Endothelial cell of umbilical vein (primary cell): Measurements from ENCODE around the gene RASGRF1. TPM values are rescaled to one million over a fixed set of nuclear protein-coding genes. Genes with fewer than 3 reads are reported as not detected.

Experiments used
- BruUV-seq: library from RNA; stranded (reverse); fragments of 400-500 nt; replicated peaks from 2 replicates; lab custom pipeline; 2021; lab: Mats Ljungman, UMichigan
- CTCF ChIA-PET: fragments of 300-600, 350-600 bp; sonication (Branson Sonifier 250); formaldehyde crosslinking; loops from one replicate; lab custom pipeline; 2021; ENCODE audit warnings: antibody characterized with exemption, inconsistent platforms; lab: Charles Lee
- POLR2A ChIA-PET: fragments of 300-600, 350-600 bp; sonication (Branson Sonifier 250); formaldehyde crosslinking; loops from one replicate; lab custom pipeline; 2021; ENCODE audit warnings: antibody characterized with exemption, inconsistent platforms; lab: Charles Lee
- DNase-seq: peaks from one replicate; pipeline ENCODE4 v3.0.0-alpha.2; 2011; ENCODE audit warnings: low read depth, low spot score
- FAIRE-seq: peaks from 2 replicates; lab custom pipeline; 2011; peaks lifted over from hg19 to GRCh38; lab: Jason Lieb, UNC
- H2AFZ ChIP-seq: 2 replicates; pipeline ENCODE4 v1.6.0; 2012; ENCODE audit warnings: low read depth, low read length, control low read depth, inconsistent platforms
- H3K27ac ChIP-seq: 2 replicates; pipeline ENCODE4 v1.5.1; 2011; ENCODE audit warnings: low read depth, mild to moderate bottlenecking, control low read depth, low read length, moderate library complexity; ENCODE audit not compliant: insufficient read depth
- H3K27me3 ChIP-seq, 2 experiments: 2 replicates each; pipeline versions ENCODE4 v1.6.0 to v1.6.1; 2011; ENCODE audit warnings: low read length in 2 of 2, mixed read lengths in 1 of 2; ENCODE audit not compliant: control insufficient read depth in 2 of 2, insufficient read depth in 2 of 2
- H3K36me3 ChIP-seq, 2 experiments: 2 replicates in 1 of 2; 3 replicates in 1 of 2; pipeline ENCODE4 v1.5.1; 2011; ENCODE audit warnings: low read length in 2 of 2, mild to moderate bottlenecking in 1 of 2, moderate library complexity in 1 of 2; ENCODE audit not compliant: control insufficient read depth in 2 of 2, insufficient read depth in 2 of 2; ENCODE audit errors: extremely low read depth in 1 of 2
- H3K4me1 ChIP-seq: 3 replicates; pipeline ENCODE4 v1.5.1; 2011; ENCODE audit warnings: mild to moderate bottlenecking, low read length; ENCODE audit not compliant: control insufficient read depth, insufficient read depth; ENCODE audit errors: extremely low read depth
- H3K4me2 ChIP-seq: 2 replicates; pipeline ENCODE4 v1.6.1; 2011; ENCODE audit warnings: low read length, control low read depth, mixed read lengths; ENCODE audit not compliant: insufficient read depth
- H3K4me3 ChIP-seq, 3 experiments: fragments of 200-600 bp in 1 of 3; sonication (generic), shearing (Covaris generic) in 1 of 3; replicated peaks in 1 of 3; 2 replicates each; pipeline ENCODE4 v1.5.1; 2011 to 2016; ENCODE audit warnings: control low read depth in 3 of 3, low read length in 3 of 3, mild to moderate bottlenecking in 2 of 3, inconsistent platforms in 1 of 3, low read depth in 1 of 3, moderate library complexity in 1 of 3; ENCODE audit not compliant: insufficient read depth in 1 of 3
- H3K79me2 ChIP-seq: 2 replicates; pipeline ENCODE4 v1.6.0; 2012; ENCODE audit warnings: low read length, inconsistent platforms; ENCODE audit not compliant: control insufficient read depth, insufficient read depth
- H3K9ac ChIP-seq: replicated peaks from 2 replicates; pipeline ENCODE3; 2011; ENCODE audit warnings: low read length, control low read depth; ENCODE audit not compliant: insufficient read depth; ENCODE audit errors: extremely low read depth
- H3K9me1 ChIP-seq: replicated peaks from 3 replicates; pipeline ENCODE4 v1.6.0; 2011; ENCODE audit warnings: mild to moderate bottlenecking, low read length; ENCODE audit not compliant: control insufficient read depth, insufficient read depth; ENCODE audit errors: extremely low read depth
- H3K9me3 ChIP-seq: replicated peaks from 2 replicates; pipeline ENCODE4 v1.5.1; 2012; ENCODE audit warnings: low read length, inconsistent platforms; ENCODE audit not compliant: control insufficient read depth, insufficient read depth
- H4K20me1 ChIP-seq: replicated peaks from 2 replicates; pipeline ENCODE3; 2011; ENCODE audit warnings: mild to moderate bottlenecking, low read length; ENCODE audit not compliant: control insufficient read depth, insufficient read depth; ENCODE audit errors: extremely low read depth
- EZH2 ChIP-seq: IDR thresholded peaks from 2 replicates; pipeline ENCODE4 v1.6.1; 2012; ENCODE audit warnings: borderline replicate concordance, low read depth, mild to moderate bottlenecking, moderate library complexity, low read length, inconsistent platforms; ENCODE audit not compliant: severe bottlenecking
- GATA2 ChIP-seq: IDR thresholded peaks from 2 replicates; pipeline ENCODE4 v1.7.0; 2011; ENCODE audit warnings: low read depth, mild to moderate bottlenecking, moderate library complexity, mixed read lengths, low read length; ENCODE audit not compliant: insufficient read length, insufficient read depth
- JUN ChIP-seq: IDR thresholded peaks from 2 replicates; pipeline ENCODE4 v1.6.1; 2011; ENCODE audit warnings: borderline replicate concordance, low read depth; ENCODE audit not compliant: insufficient read length, insufficient read depth
- MAX ChIP-seq: IDR thresholded peaks from 2 replicates; pipeline ENCODE4 v1.6.1; 2011; ENCODE audit not compliant: insufficient read depth, insufficient read length
- MYC ChIP-seq: IDR thresholded peaks from one replicate; pipeline ENCODE4 v1.6.1; 2011; ENCODE audit warnings: mild to moderate bottlenecking, low read depth, low read length
- POLR2A ChIP-seq: IDR thresholded peaks from 2 replicates; pipeline ENCODE4 v1.6.1; 2012; ENCODE audit warnings: low read depth, mild to moderate bottlenecking, control low read depth, low read length
- POLR2AphosphoS5 ChIP-seq: IDR thresholded peaks from 2 replicates; pipeline ENCODE4 v1.6.1; 2012; ENCODE audit warnings: low read depth, mild to moderate bottlenecking, control low read depth, low read length, moderate library complexity; ENCODE audit not compliant: insufficient read depth
- dilution Hi-C: fragments of 300-500 bp; cut with MboI; formaldehyde crosslinking; loops from one replicate; pipeline ENCODE4 v1.15.0; 2019; ENCODE audit warnings: low sequenced_read_pairs; ENCODE audit not compliant: extremely low pct_ligation_motif_present
- intact Hi-C: fragments of 100-400 bp; cut with micrococcal nuclease; formaldehyde crosslinking; loops from one replicate; pipeline ENCODE4 v1.10.0; 2022
- polyA plus RNA-seq, 4 experiments: library from polyadenylated mRNA; depleted of rRNA in 3 of 4; stranded (reverse) in 3 of 4; unstranded in 1 of 4; fragments of >200 nt; gene quantifications; 2 replicates each; pipeline versions ENCODE4 v1.2.1 to v1.2.3, GENCODE V29; 2011 to 2012; ENCODE audit warnings: missing spikeins in 1 of 4
- total RNA-seq: library from RNA; stranded (reverse); gene quantifications from 2 replicates; pipeline ENCODE4 v1.2.3, GENCODE V29; 2021
- TF ChIP-seq, protein P1 (sequence below), 2 donors: IDR thresholded peaks; 1 replicate in 1 of 2; 2 replicates in 1 of 2; pipeline ENCODE4 v1.5.1; 2011; ENCODE audit warnings: low read length in 2 of 2, mild to moderate bottlenecking in 2 of 2, moderate library complexity in 2 of 2, control low read depth in 1 of 2, inconsistent platforms in 1 of 2, low read depth in 1 of 2; ENCODE audit not compliant: insufficient read depth in 1 of 2; ENCODE audit errors: extremely low read depth in 1 of 2

RASGRF1 gene
- total and polyA plus RNA-seq, 2 donors (not counting 3 experiments of a cell fraction or from before 2014, with no cell fraction given), result 0.04 TPM; not detected in 1

DNA sequence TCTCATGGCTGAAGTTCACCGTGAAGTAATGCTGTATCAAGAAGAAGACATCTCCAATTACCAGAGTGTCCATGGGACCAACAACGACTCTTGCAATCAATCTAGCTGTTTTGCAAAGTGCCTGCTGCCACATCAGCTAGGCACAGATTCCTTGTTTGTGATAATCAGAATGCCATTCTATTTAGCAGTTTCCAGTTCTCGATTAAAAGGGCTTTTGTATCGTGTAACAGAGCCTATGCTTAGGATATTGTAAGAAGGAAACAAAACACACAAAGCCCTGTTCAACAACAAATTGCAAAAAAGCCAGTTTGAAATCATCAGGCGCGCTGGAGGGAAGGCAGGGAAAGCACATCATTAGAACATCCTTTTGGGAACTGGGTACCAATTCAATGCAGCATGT, 26.1 kb downstream of the RASGRF1 start:
- no peak overlapping the region for H2AFZ ChIP-seq
- no peak overlapping the region for H3K27ac ChIP-seq
- no peaks in the 10 kb centered on the region for H3K9me1 ChIP-seq
- intact Hi-C loops (no loop called here), dilution Hi-C loops (no loop called here)
- no peak overlapping the region for H3K4me2 ChIP-seq
- no peaks in the 10 kb centered on the region for H3K4me1 ChIP-seq
- H3K4me3 ChIP-seq, result no peak overlapping the region
- no peaks in the 10 kb centered on the region for H3K79me2 ChIP-seq
- no peaks in the 10 kb centered on the region for H3K27me3 ChIP-seq
- CTCF ChIA-PET, result no interaction called here
- TF ChIP-seq MYC, result no peak
- TF ChIP-seq, protein P1, sequence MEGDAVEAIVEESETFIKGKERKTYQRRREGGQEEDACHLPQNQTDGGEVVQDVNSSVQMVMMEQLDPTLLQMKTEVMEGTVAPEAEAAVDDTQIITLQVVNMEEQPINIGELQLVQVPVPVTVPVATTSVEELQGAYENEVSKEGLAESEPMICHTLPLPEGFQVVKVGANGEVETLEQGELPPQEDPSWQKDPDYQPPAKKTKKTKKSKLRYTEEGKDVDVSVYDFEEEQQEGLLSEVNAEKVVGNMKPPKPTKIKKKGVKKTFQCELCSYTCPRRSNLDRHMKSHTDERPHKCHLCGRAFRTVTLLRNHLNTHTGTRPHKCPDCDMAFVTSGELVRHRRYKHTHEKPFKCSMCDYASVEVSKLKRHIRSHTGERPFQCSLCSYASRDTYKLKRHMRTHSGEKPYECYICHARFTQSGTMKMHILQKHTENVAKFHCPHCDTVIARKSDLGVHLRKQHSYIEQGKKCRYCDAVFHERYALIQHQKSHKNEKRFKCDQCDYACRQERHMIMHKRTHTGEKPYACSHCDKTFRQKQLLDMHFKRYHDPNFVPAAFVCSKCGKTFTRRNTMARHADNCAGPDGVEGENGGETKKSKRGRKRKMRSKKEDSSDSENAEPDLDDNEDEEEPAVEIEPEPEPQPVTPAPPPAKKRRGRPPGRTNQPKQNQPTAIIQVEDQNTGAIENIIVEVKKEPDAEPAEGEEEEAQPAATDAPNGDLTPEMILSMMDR (IDR thresholded peaks at IDR 0.05; ENCODE audit: extremely low read depth in 1 of 2, insufficient read depth in 1 of 2, low read depth in 1 of 2, low read length in 2 of 2), result no peak
- TF ChIP-seq POLR2A, result no peak
- no peak for TF ChIP-seq JUN
- TF ChIP-seq MAX, result no peak
- TF ChIP-seq EZH2, result no peak
- no peak for TF ChIP-seq GATA2
- TF ChIP-seq POLR2AphosphoS5, result no peak
- BruUV-seq, result no TSS peak
- no peak overlapping the region for H3K9ac ChIP-seq
- DNase-seq (no peak), FAIRE-seq (no peak)
- H4K20me1 ChIP-seq, result peaks cover 2% of the 10 kb centered on the region
- no peaks in the 10 kb centered on the region for H3K36me3 ChIP-seq
- H3K9me3 ChIP-seq, result no peaks in the 10 kb centered on the region
- POLR2A ChIA-PET, result no interaction called here
